ENCODE data around the gene MCC.

GRCh38 chr5:113003763-113004162 lies 484.5 kb downstream of the MCC start:
- TF ChIP-seq CTCF (conservative IDR thresholded peaks at IDR 0.05) (no peak), ZFX (IDR thresholded peaks at IDR 0.05) (no peak)
